ENCODE data around the gene ANKUB1.

DNA sequence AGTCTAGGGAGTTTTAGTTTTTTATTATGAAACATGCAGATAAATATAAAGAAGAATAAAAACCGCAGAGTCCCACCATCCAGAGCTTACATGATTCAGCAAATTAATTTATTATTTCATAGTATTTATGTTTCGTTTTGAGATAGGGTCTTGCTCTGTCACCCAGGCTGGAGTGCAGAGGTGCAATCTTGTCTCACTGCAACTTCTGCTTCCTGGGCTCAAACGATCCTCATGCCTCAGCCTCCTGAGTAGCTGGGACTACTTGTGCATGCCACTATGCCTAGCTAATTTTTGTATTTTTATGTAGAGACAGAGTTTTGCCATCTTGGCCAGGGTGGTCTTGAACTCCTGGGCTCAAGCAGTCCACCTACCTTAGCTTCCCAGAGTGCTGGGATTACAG is 34.3 kb upstream of the ANKUB1 start:
- TF ChIP-seq, protein P1, sequence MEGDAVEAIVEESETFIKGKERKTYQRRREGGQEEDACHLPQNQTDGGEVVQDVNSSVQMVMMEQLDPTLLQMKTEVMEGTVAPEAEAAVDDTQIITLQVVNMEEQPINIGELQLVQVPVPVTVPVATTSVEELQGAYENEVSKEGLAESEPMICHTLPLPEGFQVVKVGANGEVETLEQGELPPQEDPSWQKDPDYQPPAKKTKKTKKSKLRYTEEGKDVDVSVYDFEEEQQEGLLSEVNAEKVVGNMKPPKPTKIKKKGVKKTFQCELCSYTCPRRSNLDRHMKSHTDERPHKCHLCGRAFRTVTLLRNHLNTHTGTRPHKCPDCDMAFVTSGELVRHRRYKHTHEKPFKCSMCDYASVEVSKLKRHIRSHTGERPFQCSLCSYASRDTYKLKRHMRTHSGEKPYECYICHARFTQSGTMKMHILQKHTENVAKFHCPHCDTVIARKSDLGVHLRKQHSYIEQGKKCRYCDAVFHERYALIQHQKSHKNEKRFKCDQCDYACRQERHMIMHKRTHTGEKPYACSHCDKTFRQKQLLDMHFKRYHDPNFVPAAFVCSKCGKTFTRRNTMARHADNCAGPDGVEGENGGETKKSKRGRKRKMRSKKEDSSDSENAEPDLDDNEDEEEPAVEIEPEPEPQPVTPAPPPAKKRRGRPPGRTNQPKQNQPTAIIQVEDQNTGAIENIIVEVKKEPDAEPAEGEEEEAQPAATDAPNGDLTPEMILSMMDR (IDR thresholded peaks at IDR 0.05) = no peak
- TF ChIP-seq POLR2A (IDR thresholded peaks at IDR 0.05) = no peak

All from right lobe of liver (tissue), 4 donors.